Subcutaneous adipose tissue (tissue), 4 donors: Measurements from ENCODE around the gene ATP13A3. TPM values are rescaled to one million over a fixed set of nuclear protein-coding genes. Genes with fewer than 3 reads are reported as not detected.

Experiments
- total RNA-seq, 4 donors: library from RNA; depleted of rRNA; stranded (reverse); fragments of >200 nt; gene quantifications; one replicate each; pipeline ENCODE4 v1.1.0, GENCODE V29; 2016
- TF ChIP-seq, protein P1 (sequence below): fragments of 450-650 bp; IDR thresholded peaks from one replicate; pipeline ENCODE4 v1.5.1; 2016; ENCODE audit warnings: low read depth, mild to moderate bottlenecking, control low read depth, antibody characterized with exemption, moderate library complexity

The ATP13A3 gene
- total RNA-seq, 4 donors from 2014 or later: 117 to 222 (median 170) TPM

DNA sequence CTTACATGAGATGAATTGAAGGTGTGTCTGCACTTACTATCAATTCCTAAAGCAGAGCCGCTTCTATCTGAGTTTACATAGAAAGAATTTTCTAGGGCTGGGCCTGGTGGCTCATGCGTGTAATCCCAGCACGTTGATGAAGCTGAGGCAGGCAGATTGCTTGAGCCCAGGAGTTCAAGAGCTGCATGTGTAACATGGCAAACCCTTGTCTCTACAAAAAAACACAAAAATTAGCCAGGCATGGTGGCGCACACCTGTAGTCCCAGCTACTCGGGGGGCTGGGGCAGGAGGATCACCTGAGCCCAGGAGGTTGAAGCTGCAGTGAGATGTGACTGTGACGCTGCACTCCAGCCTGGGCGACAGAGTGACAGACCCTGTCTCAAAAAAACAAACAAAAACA is 18.1 kb upstream of the ATP13A3 start:
- TF ChIP-seq, protein P1, sequence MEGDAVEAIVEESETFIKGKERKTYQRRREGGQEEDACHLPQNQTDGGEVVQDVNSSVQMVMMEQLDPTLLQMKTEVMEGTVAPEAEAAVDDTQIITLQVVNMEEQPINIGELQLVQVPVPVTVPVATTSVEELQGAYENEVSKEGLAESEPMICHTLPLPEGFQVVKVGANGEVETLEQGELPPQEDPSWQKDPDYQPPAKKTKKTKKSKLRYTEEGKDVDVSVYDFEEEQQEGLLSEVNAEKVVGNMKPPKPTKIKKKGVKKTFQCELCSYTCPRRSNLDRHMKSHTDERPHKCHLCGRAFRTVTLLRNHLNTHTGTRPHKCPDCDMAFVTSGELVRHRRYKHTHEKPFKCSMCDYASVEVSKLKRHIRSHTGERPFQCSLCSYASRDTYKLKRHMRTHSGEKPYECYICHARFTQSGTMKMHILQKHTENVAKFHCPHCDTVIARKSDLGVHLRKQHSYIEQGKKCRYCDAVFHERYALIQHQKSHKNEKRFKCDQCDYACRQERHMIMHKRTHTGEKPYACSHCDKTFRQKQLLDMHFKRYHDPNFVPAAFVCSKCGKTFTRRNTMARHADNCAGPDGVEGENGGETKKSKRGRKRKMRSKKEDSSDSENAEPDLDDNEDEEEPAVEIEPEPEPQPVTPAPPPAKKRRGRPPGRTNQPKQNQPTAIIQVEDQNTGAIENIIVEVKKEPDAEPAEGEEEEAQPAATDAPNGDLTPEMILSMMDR: no peak

DNA sequence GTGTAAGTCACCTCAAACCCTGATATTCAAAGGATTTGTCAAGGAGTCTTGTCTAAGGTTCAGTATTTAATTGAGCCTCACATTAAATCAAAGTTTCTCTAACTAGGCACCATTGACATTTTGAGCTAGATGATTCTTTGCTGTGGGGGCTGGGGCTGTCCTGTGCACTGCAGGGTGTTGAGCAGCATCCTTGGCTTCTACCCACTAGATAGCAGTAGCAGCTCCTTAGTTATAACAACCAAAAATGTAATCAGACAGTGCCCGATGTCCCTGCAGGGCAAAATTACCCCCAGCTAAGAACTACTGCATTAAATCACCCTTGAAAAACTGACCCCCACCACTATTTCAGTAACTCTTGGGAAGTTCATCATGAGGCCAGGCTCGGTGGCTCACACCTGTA is 17.3 kb upstream of the ATP13A3 start:
- TF ChIP-seq, protein P1: no peak

GRCh38 chr3:194503081-194503531 is 16.3 kb upstream of the ATP13A3 start:
- TF ChIP-seq, protein P1: no peak

- TF ChIP-seq, protein P1: no peak
Measured at GRCh38 chr3:194500198-194500597, 13.4 kb upstream of the ATP13A3 start.

DNA sequence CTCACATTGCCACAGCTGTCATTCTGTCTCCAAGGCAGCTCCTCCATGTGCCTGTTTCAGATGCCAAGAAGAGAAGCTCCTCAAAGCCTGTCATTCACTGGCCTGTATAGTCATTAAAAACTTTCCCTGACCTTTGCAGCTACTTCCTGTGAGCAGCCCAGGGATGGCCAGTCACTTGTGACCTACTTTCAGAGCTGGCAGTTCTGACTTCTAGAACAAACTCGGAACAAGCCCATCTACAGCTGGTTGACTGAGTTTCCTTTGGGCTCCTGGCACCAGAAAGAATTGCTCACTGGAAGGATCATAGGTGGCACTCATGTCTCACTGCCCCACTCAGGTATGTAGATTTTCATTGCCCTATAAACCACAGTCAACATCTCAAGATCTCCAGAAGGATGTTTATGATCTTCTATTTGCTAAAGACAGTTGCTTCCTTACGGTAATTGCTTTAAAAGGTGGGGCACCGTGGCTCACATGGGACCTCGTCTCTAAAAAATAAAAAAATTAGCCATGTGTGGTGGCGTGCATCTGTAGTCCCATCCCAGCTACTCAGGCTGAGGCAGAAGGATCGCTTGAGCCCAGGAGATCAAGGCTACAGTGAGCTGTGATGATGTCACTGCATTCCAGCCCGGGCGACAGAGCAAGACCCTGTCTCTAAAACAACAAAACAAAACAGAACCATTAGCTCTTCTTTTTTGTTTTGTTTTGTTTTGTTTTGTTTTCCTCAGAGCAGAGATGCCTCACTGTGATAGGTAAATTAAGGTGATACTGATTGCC is 11.2 kb upstream of the ATP13A3 start:
- TF ChIP-seq, protein P1: no peak

GRCh38 chr3:194496217-194496919 is 9.6 kb upstream of the ATP13A3 start:
- TF ChIP-seq, protein P1: no peak

GRCh38 chr3:194494951-194495374 is 8.2 kb upstream of the ATP13A3 start:
- TF ChIP-seq, protein P1: no peak
